PC-9 (cell line): ENCODE results near the gene PHEX. TPM values are rescaled to one million over a fixed set of nuclear protein-coding genes. Genes with fewer than 3 reads are reported as not detected.

Experiments used
- BruUV-seq: library from RNA; stranded (reverse); fragments of 400-500 nt; replicated peaks from 2 replicates; lab custom pipeline; 2021; lab: Mats Ljungman, UMichigan
- CTCF ChIA-PET: fragments of 300-600 bp; sonication (Branson Sonifier 250); formaldehyde crosslinking; loops from one replicate; lab custom pipeline; 2022; ENCODE audit warnings: antibody characterized with exemption; lab: Charles Lee
- POLR2A ChIA-PET: fragments of 300-600 bp; sonication (Branson Sonifier 250); formaldehyde crosslinking; loops from one replicate; lab custom pipeline; 2022; ENCODE audit warnings: antibody characterized with exemption; ENCODE audit not compliant: unreplicated experiment; lab: Charles Lee
- DNase-seq, 2 experiments: peaks; one replicate each; pipeline versions ENCODE4 v3.0.0 to v3.0.0-alpha.2; 2015 to 2022; ENCODE audit warnings: mixed read lengths in 1 of 2
- H2AFZ ChIP-seq: fragments of 200-600 bp; sonication (generic); 2 replicates; pipeline ENCODE4 v1.8.1; 2017; ENCODE audit warnings: antibody characterized with exemption
- H3F3A ChIP-seq: fragments of 200-600 bp; sonication (generic); 2 replicates; pipeline ENCODE4 v1.8.1; 2017; ENCODE audit warnings: antibody characterized with exemption, mild to moderate bottlenecking, low read depth; ENCODE audit not compliant: insufficient read depth
- H3K27ac ChIP-seq: fragments of 200-600 bp; sonication (generic); 2 replicates; pipeline ENCODE4 v1.6.1; 2016; ENCODE audit warnings: mixed run types
- H3K27me3 ChIP-seq: fragments of 200-600 bp; sonication (generic); 2 replicates; pipeline ENCODE4 v1.6.1; 2016; ENCODE audit warnings: low read depth, mixed run types; ENCODE audit not compliant: insufficient read depth
- H3K36me3 ChIP-seq: fragments of 200-600 bp; sonication (generic); 2 replicates; pipeline ENCODE4 v1.6.1; 2016; ENCODE audit warnings: low read depth, mixed run types
- H3K4me1 ChIP-seq: fragments of 200-600 bp; sonication (generic); replicated peaks from 2 replicates; pipeline ENCODE4 v1.6.1; 2016; ENCODE audit warnings: mixed run types; ENCODE audit not compliant: insufficient read depth
- H3K4me2 ChIP-seq: fragments of 200-600 bp; sonication (generic); 2 replicates; pipeline ENCODE4 v1.6.1; 2017; ENCODE audit warnings: mixed run types
- H3K4me3 ChIP-seq: fragments of 200-600 bp; sonication (generic); 2 replicates; pipeline ENCODE4 v1.6.1; 2016; ENCODE audit warnings: mixed run types
- H3K79me2 ChIP-seq: fragments of 200-600 bp; sonication (generic); 2 replicates; pipeline ENCODE4 v1.6.1; 2017; ENCODE audit warnings: low read depth, mixed run types
- H3K9me2 ChIP-seq: fragments of 200-600 bp; sonication (generic); 2 replicates; pipeline ENCODE4 v1.8.1; 2017; ENCODE audit warnings: mild to moderate bottlenecking; ENCODE audit not compliant: insufficient read depth
- H3K9me3 ChIP-seq: fragments of 200-600 bp; sonication (generic); 2 replicates; pipeline ENCODE4 v1.8.1; 2016; ENCODE audit warnings: low read depth; ENCODE audit not compliant: insufficient read depth
- H4K20me1 ChIP-seq: fragments of 200-600 bp; sonication (generic); 2 replicates; pipeline ENCODE4 v1.8.1; 2017; ENCODE audit not compliant: insufficient read depth
- EZH2 ChIP-seq: fragments of 200-600 bp; sonication (generic); IDR thresholded peaks from 2 replicates; pipeline ENCODE4 v1.8.0; 2017; ENCODE audit warnings: antibody characterized with exemption, low read depth
- intact Hi-C: fragments of 100-400 bp; cut with micrococcal nuclease; formaldehyde crosslinking; loops from one replicate; pipeline ENCODE4 v1.10.0; 2022; ENCODE audit not compliant: unreplicated experiment
- total RNA-seq: library from RNA; stranded (reverse); gene quantifications from 2 replicates; pipeline ENCODE4 v1.2.3, GENCODE V29; 2021
- TF ChIP-seq, protein P1 (sequence below): fragments of 200-600 bp; sonication (generic); conservative IDR thresholded peaks from 2 replicates; pipeline ENCODE4 v1.6.1; 2017; ENCODE audit warnings: mixed run types, antibody characterized with exemption, mild to moderate bottlenecking, moderate library complexity

Gene PHEX
- total RNA-seq, 1 experiment from 2014 or later = 3.5 TPM

DNA sequence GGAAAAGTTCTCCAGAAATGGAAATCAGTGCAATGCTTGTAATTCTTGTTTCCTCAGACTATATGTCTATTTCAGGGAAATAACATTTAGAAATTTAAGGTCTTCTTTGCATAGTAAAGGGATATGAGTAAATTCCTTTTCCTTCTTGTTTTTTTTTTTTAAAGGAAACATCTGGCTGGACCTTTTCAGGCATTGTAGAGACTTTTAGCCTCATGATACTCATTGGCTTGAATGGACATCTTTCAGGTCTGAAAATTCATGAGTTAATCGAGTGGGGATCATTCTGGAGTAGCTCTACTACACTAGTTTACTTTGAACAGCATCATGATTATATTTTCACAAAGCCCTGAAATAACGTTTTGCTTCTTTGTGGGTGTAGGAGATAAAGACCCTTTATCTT is 152.0 kb downstream of the PHEX start:
- BruUV-seq = no TSS peak
- Histone ChIP-seq H2AFZ (no peak overlapping the region), H3K36me3 (no peaks in the 10 kb centered on the region), H3K4me3 (no peak overlapping the region), H4K20me1 (no peaks in the 10 kb centered on the region), H3K27ac (no peak overlapping the region), H3K9me2 (no peaks in the 10 kb centered on the region), H3F3A (no peaks in the 10 kb centered on the region; the same call in 1 of the 2 replicates), H3K4me2 (no peak overlapping the region), H3K27me3 (no peaks in the 10 kb centered on the region), H3K4me1 (peaks cover 25% of the 10 kb centered on the region), H3K79me2 (no peaks in the 10 kb centered on the region), H3K9me3 (no peaks in the 10 kb centered on the region)
- ChIA-PET POLR2A (no interaction called here), CTCF (interaction anchor here (0.7 kb wide), 1 partner anchor 1597 kb away, joined by 4 read pairs; no protein-coding TSS in a partner anchor)
- no peak for TF ChIP-seq EZH2
- TF ChIP-seq, protein P1, sequence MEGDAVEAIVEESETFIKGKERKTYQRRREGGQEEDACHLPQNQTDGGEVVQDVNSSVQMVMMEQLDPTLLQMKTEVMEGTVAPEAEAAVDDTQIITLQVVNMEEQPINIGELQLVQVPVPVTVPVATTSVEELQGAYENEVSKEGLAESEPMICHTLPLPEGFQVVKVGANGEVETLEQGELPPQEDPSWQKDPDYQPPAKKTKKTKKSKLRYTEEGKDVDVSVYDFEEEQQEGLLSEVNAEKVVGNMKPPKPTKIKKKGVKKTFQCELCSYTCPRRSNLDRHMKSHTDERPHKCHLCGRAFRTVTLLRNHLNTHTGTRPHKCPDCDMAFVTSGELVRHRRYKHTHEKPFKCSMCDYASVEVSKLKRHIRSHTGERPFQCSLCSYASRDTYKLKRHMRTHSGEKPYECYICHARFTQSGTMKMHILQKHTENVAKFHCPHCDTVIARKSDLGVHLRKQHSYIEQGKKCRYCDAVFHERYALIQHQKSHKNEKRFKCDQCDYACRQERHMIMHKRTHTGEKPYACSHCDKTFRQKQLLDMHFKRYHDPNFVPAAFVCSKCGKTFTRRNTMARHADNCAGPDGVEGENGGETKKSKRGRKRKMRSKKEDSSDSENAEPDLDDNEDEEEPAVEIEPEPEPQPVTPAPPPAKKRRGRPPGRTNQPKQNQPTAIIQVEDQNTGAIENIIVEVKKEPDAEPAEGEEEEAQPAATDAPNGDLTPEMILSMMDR = no peak
- no peak for DNase-seq
- intact Hi-C loops = no loop called here

- Histone ChIP-seq H3K4me1 (peaks cover 25% of the 10 kb centered on the region), H3K79me2 (no peaks in the 10 kb centered on the region), H3K36me3 (no peaks in the 10 kb centered on the region), H4K20me1 (no peaks in the 10 kb centered on the region), H3K9me2 (no peaks in the 10 kb centered on the region), H3K9me3 (no peaks in the 10 kb centered on the region), H3K27me3 (no peaks in the 10 kb centered on the region), H3F3A (no peaks in the 10 kb centered on the region; the same call in 1 of the 2 replicates), H3K4me3 (no peak overlapping the region), H2AFZ (no peak overlapping the region), H3K27ac (peak overlapping the region; percentile 57), H3K4me2 (peak overlapping the region; percentile 56)
- intact Hi-C loops = no loop called here
- BruUV-seq = no TSS peak
- ChIA-PET CTCF (no interaction called here), POLR2A (interaction anchor here (0.7 kb wide), 1 partner anchor 189 kb away, joined by 3 read pairs; no protein-coding TSS in a partner anchor)
- peak in 1 of 2 experiments; percentile 54 for DNase-seq
- no peak for TF ChIP-seq EZH2
- TF ChIP-seq, protein P1 = no peak
Measured at GRCh38 chrX:22186165-22186564, 154.0 kb downstream of the PHEX start.

- H3K27me3 ChIP-seq = no peaks in the 10 kb centered on the region
- no peak overlapping the region for H2AFZ ChIP-seq
- H3K36me3 ChIP-seq = no peaks in the 10 kb centered on the region
- H3K4me3 ChIP-seq = no peak overlapping the region
- DNase-seq = peak in 1 of 2 experiments; percentile 43
- POLR2A ChIA-PET = no interaction called here
- H3F3A ChIP-seq = no peaks in the 10 kb centered on the region
- TF ChIP-seq EZH2 = no peak
- TF ChIP-seq, protein P1 = peak; percentile 77
- no peaks in the 10 kb centered on the region for H3K9me3 ChIP-seq
- no peaks in the 10 kb centered on the region for H3K9me2 ChIP-seq
- H3K27ac ChIP-seq = no peak overlapping the region
- H3K4me1 ChIP-seq = peaks cover 6% of the 10 kb centered on the region; the same call in 1 of the 2 replicates
- H4K20me1 ChIP-seq = no peaks in the 10 kb centered on the region
- no peaks in the 10 kb centered on the region for H3K79me2 ChIP-seq
- intact Hi-C loops = loop anchor here (1.0 to 2.0 kb wide), 2 partner anchors 56 to 208 kb away; no protein-coding TSS in a partner anchor
- no peak overlapping the region for H3K4me2 ChIP-seq
- no TSS peak for BruUV-seq
- CTCF ChIA-PET = no interaction called here
Measured at GRCh38 chrX:22192419-22193060, 160.4 kb downstream of the PHEX start.
